GM19438 (cell line): ENCODE data around the gene PIGL.
"Not testable (repeated sequence)": the region's sequence is repeated elsewhere in the genome, so short reads cannot be mapped to it uniquely, and the experiment has no call there.

Experiments
- ATAC-seq: cut with Tn5 transposase; IDR thresholded peaks from one replicate; pipeline ENCODE4 v1.9.1; 2021; ENCODE audit warnings: low read depth; ENCODE audit not compliant: unreplicated experiment

The PIGL gene

DNA sequence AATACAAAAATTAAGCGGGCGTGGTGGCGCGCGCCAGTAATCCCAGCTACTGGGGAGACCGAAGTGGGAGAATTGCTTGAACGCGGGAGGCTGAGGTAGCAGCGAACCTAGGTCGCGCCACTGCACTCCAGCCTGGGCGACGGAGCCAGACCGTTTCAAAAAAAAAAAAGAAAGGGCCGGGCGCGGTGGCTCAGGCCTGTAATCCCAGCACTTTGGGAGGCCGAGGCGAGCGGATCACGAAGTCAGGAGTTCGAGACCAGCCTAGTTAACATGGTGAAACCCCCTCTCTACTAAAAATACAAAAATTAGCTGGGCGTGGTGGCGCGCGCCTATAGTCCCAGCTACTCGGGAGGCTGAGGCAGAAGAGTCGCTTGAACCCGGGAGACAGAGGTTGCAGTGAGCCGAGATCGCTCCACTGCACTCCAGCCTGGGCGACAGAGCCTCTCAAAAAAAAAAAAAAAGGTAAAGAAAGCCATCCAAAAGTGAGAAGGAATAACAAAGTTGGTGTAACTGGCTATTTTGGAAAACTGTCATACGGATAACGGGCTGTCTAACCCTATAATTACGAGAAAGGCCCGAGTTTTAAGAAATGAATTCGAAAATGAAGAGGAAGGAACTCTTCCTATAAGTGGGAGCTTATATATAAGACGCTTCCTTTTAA, 539 bp upstream of the PIGL start:
- not testable (repeated sequence) for ATAC-seq

DNA sequence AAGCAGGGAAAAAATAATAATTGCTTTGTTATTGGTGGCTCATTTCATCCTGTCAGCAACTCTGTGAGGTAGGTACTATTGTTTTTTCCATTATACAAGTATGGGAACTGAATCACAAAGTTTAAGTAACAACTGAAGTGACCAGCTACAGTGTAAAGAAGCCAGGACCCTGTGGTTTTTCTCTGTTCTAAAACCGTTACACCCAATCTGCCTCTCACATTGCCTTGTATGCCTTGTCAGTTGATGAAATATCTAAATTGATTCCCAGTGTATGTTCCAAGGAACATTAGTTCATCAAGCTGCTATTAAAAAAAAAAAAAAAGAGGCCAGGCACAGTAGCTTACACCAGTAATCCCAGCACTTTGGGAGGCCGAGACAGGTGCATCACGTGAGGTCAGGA, 5.4 kb downstream of the PIGL start:
- ATAC-seq: no peak

DNA sequence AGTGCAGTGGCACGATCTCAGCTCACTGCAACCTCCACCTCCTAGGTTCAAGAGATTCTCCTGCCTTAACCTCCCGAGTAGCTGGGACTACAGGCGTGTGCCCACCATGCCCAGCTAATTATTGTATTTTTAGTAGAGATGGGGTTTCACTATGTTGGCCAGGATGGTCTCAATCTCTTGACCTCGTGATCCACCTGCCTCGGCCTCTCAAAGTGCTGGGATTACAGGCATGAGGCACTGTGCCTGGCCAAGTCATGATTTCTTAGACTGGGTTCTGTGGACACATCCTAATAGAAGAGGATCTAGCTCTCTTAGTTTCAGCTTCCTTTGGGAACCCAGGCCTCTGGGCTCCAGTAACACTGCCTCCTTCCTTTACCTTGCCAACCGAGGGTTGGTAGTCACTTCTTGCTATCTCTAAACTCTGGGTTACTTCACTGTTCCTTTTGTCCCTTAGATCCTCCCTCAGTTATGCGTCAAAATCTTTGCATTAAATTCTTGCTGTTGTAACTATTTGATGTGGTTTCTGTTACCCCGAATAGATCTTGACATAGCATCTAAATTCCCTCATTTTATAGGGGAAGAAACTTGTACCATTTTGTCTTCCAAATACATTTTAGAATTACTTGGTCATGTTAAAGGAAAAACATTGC, 13.0 kb downstream of the PIGL start:
- not testable (repeated sequence) for ATAC-seq

DNA sequence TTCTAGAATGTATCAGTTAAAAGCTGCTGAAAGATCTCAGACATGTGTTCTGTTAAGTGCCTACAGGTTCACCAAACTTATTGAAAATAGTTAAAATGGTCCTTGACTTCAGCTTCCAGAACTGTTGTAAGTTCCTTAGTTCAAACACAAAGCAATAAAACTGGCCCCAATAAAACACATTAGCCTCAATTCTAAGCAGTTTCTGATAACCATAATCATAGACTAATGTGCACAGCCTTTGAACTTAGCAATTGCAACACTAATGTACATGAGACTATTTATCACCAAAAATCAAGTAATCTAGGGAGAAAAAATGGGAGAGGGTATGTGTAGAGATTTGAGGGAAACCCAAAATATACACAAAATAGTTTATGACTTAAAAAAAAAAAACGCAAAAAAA, 15.4 kb downstream of the PIGL start:
- ATAC-seq: no peak

DNA sequence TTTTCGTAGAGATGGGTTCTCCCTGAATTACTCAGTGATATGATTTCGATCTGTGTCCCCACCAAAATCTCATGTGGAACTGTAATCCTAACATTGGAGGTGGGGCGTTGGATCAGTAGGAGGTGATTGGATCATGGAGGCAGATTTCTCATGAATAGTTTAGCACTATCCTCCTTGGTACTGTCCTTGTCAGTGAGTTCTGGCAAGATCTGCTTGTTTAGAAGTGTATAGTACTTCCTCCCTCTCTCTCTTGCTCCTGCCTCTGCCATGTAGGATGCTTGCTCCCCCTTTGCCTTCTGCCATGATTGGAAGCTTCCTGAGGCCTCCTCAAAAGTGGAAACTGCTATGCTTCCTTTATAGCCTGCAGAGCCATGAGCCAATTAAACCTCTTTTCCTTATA, 22.9 kb downstream of the PIGL start:
- no peak for ATAC-seq

DNA sequence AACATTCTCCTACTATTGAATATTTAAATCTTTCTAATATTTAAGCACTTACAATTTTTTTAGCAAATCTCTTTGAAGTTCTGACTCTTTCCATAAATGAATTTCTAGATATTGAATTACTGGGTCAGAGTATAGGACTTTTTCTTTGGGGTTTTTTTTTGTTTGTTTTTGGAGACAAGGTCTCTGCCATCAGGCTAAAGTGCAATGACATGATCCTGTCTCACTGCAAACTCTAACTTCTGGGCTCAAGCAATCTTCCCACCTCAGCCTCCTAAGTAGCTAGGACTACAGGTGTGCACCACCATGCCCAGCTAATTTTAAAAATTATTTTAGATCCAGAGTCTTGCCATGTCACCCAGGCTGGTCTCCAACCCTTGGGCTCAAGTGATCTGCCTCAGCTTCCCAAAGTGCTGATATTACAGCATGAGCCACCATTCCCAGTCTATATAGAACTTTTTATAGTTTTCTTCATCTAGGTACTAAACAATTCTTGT, 24.9 kb downstream of the PIGL start:
- no peak for ATAC-seq

DNA sequence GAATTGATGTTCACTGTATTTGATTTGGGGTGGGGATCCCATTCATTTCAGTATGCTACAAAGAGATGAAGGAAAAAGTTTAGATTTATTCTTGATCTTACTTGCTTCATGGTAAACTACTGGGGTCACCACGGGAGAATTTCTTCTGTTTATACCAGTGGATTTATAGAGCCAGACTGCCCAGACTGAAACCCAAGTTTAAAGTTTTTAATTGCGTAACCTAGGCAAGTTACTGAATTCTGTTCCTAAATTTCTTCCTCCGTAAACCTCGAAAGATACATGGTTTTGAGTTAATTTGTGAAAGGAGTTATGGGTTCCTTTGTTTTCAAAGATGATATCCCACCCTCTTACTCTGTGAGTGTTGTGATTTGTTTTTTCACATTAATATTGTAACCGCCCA, 26.4 kb downstream of the PIGL start:
- no peak for ATAC-seq

DNA sequence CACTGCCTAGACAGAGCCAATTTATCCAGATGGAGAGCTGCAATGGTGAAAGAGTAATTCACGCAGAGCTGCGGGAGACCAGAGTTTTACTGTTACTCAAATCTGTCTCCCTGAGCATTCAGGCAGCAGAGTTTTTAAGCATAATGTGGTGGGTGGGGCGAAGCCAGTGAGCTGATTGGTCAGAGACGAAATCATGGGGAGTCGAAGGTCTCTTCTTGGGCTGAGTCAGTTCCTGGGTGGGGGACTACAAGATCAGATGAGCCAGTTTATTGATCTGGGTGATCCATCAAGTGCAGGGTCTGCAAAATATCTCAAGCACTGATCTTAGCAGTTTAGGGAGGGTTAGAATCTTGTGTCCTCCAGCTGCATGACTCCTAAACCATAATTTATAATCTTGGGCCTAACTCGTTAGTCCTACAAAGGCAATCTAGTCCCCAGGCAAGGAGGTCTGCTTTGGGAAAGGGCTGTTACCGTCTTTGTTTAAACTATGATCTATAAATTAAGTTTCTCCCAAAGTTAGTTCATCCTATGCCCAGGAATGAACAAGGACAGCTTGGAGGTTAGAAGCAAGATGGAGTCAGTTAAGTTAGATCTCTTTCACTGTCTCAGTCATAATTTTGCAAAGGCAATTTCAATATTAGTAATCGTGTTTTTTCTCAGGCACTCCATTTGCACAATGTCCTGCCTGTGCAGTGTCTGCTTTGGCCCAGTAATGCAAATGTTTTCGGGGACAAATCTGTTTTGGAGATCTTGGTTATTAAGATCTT, 27.0 kb downstream of the PIGL start:
- no peak for ATAC-seq

DNA sequence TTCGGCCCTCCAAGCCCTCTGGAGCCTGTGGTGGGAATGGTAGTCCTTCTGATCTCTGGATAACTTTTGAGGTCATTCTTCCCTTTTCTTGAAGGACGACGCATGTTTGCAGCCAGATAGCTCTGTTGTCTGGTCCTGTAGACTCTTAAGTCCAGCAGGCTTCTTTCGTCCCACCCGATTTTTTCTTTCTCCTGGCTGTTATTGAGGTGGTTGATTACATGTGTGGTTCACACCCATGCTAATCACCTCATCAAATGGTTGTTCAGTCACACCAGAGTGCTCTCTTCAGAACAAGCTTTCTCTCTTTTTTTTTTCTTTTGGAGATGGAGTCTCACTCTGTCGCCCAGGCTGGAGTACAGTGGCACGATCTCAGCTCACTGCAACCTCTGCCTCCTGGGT, 30.6 kb downstream of the PIGL start:
- no peak for ATAC-seq

DNA sequence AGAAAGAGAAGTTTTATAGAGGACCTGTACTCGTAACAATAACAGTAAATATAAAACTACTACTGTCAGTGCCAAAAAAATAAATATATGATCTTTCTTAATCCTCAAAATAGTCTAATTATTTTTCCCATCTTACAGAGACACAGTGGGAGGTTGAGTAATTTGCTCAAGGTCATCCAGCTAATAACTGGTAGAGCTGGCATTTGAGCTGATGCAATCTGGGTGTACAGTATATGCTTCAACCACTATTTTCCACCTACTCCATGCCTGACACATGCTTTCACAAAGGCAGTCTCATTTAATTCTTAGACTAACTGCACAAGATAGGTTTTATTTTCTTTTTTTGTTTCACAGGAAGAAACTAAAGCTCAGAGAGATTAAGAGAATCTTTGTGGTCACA, 33.6 kb downstream of the PIGL start:
- no peak for ATAC-seq

DNA sequence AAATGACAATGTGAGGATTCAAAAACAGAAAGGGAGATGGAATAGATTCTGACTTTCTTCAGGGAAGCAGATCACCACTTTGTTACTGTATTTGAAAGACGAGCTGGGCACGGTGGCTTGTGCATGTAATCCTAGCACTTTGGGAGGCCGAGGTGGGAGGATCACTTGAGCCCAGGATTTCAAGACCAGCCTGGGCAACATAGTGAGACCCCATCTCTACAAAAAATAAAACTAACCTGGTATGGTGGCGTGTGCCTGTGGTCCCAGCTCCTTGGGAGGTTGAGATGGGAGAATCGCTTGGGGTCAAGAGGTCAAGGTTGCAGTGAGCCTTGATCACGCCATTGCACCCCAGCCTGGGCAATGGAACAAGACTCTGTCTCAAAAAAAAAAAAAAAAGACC, 34.0 kb downstream of the PIGL start:
- no peak for ATAC-seq

DNA sequence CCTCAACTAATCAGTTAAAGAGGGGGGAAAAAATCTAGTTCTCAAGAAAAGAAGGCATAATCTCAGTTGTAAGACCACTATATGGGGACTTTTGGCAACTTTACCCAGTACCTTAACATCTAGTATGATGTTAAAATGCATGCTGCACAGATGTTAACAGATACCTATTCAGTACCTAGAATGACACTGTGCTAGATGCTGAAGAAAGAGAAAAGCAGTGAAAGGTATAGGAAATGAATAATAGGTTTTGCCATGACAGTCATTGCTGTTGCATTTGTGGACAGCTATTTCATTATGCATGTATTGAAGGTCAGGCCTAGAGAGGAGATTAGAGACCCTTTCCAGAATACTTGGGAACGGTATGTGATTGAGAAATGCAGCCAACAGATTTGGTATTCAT, 34.5 kb downstream of the PIGL start:
- ATAC-seq: no peak

DNA sequence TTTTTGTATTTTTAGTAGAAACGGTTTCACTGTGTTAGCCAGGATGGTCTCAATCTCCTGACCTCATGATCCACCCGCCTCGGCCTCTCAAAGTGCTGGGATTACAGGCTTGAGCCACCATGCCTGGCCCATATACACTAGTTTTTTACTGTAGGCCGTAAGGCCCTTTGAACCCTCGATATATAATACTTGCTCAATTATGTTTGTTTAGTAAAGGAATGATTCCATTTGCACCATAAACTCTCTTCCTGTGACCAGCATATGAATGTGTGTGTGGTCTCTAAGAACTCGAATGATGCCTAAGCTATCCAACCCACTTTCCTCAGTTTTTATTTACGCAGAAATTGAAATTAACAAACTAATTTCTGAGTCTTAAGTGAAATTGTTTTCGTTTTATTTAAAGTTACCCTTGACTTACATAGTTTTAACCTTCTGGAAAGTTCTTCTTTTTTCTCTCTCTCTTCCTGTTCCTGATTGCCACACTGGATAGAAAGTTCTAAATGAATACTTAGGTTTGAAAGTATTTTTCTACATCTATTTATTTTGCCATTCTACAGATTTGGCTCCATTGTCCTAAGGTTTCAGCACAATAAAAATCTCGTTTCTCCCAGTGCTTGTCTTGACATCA, 37.9 kb downstream of the PIGL start:
- no peak for ATAC-seq

DNA sequence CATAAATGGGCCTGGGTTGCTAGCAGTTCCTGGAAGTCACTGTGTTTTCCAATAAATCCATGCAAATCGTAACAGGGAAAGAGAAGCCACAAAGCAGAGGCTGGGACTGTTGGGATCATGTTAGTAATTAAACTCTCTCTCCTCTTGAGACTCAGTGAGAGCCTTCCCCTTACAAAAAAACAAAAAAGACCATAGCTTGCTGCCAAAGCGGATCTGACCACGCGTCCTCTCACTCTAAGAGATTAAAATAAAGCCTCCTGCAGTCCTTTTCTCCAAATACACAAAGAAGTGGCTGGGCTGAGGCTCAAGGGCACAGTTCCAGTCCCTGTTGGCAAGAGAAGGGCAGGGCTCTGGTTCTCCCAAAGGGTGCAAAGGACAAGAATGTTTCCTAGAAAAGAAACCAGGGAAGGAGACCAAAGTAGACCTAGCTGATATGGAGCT, 38.5 kb downstream of the PIGL start:
- ATAC-seq: no peak

DNA sequence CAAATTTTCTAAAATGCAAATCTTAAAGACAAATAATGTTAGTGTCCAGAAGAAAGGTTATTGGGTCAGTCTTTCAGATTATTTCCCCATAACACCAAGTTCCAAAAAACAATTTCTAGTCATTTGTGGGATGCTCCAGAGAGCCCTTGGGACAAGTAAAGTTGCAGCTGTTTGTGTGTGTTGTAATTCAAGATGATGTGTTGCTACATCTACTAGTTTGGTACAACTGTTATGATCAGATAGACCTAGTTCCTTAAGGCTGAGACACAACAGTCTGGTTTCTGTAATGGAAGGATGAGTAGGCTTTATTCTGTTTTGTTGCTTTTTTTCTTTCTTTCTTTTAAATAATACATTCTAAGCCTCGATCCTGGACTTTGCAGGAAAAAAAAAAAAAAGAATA, 41.9 kb downstream of the PIGL start:
- no peak for ATAC-seq

DNA sequence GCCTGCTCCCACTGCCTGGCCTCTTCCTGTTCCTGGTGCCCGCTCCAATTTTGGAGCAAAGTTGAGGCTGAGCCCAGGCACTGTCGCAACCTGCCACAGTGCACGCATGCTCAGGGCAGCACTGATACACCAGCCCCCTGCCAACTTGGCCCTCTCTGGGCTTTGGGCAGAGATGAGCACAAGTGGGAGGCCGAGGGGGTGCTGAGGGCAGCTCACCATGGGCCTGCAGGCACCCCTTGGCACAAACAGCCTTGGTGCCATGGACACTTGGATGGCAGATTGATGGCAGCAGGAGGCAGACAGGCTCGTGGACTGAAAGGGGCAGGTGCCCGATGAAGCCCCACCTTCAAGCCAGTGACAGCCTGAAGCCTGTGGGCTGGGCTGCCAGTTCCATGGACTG, 42.9 kb downstream of the PIGL start:
- no peak for ATAC-seq

DNA sequence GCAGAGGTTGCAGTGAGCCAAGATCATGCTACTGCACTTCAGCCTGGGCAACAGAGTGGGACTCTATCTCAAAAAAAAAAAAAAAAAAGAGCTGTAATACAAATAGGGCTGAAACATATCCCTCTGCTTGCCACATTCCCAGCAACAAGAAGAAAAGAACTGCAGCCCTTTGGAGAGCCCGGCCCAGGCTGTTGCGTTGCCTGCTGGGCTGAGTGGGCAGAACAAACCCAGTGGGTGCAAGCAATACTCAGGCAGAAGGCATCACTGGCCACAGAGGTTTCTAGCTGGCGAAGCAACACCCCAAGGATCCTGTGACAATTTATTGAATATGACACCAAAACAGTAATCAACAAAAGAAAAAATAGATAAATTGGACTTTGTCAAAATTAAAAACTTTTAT, 44.0 kb downstream of the PIGL start:
- ATAC-seq: no peak

DNA sequence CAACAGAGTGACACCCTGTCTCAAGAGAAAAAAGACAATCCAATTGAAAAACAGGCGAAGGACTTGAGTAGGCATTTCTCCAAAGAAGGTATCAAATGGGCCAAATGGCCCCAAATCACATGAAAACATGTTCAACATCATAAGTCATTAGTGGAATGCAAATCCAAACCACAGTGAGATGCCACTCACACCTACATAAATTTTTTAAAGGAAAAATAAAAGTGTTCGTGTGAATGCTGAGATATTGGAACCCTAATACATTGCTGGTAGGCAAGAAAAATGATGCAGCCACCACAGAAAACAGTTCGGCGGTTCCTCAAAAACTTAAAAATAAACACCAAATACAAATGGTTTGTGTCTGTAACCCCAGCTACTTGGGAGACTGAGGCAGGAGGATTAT, 45.2 kb downstream of the PIGL start:
- ATAC-seq: no peak

DNA sequence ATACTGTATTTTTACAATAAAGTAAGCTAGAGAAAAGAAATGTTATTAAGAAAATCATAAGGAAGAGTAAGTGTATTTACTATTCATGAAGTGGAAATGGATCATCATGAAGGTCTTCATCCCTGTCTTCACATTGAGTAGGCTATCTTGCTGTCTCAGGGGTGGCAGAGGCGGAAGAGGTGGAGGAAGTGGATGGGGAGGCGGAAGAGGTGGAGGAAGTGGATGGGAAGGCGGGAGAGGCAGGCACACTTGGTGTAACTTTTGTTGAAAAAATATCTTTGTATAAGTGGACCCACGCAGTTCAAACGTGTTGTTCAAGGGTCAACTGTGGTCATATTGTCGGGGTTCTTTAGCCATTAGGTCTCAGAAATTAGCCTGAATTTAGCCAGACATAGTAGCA, 50.2 kb downstream of the PIGL start:
- no peak for ATAC-seq

DNA sequence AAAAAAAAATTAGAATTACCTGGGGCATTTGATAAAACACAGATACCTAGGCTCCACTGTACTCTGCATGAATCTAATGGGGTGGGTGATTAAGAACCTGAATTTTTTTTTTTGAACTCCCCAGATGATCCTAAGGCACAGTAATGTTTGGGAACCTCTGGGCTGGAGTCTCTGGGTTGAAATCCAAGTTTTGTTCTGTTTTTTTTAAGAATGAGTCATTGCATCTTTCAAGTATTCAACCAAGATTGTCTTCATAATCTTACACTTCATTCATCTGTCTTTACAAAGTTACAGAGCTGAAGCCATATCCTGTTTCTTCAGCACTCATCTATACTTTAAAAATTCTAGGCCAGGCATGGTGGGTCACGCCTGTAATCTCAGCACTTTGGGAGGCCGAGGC, 52.6 kb downstream of the PIGL start:
- ATAC-seq: no peak

DNA sequence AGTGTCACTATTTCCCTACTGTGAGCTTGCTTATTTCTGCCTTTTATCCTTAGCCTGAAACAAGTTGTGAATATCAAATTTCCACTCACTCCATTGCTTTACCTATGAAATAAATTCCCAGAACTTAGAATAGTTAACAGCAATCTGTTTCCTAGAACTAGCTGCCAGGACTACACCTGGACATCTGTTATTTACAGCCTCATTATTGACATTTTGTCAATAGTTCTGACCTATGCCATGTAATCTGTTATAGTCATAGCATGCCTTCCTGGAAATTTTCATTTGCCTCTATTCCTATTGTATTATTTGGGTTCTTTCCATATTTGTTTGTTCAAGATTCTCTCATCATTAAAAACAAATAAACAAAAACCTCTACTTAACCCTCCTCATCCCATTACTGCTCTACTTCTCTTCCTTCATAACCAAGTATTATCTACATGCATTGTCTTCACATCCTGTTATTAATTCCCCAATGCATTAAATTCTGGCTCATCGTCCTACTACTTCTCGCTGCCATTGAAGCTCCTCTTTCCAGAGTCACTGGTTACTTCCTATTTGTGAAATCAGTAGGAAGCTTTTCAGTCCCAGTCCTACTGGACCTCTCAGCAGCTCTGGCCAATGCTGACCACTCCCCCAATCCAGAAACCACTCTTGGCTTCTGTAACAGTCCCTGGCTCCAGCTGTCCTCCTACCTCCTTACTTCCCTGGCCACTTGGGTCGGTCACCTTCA, 55.3 kb downstream of the PIGL start:
- no peak for ATAC-seq
